Epithelial cell of proximal tubule (primary cell): Measurements from ENCODE around the gene PCNX2. TPM values are rescaled to one million over a fixed set of nuclear protein-coding genes. Genes with fewer than 3 reads are reported as not detected.

Experiments
- DNase-seq: peaks from one replicate; pipeline ENCODE4 v3.0.0-alpha.2; 2011; ENCODE audit warnings: low read depth
- H3K4me3 ChIP-seq: 2 replicates; pipeline ENCODE4 v1.5.1; 2011; ENCODE audit warnings: low read depth, mild to moderate bottlenecking, low read length
- CTCF ChIP-seq: conservative IDR thresholded peaks from 2 replicates; pipeline ENCODE4 v1.5.1; 2012; ENCODE audit warnings: low read depth, mild to moderate bottlenecking, low read length
- total RNA-seq: library from RNA; depleted of rRNA; stranded (reverse); fragments of >200 nt; gene quantifications from 2 replicates; pipeline ENCODE4 v1.2.3, GENCODE V29; 2015

The PCNX2 gene
- total RNA-seq, 1 donor from 2014 or later = 11.4 TPM

- no peak for DNase-seq
- no peak overlapping the region for H3K4me3 ChIP-seq
- TF ChIP-seq CTCF = no peak
Measured at GRCh38 chr1:233315718-233316301, 20.3 kb upstream of the PCNX2 start.

GRCh38 chr1:233313434-233314155, 18.1 kb upstream of the PCNX2 start:
- TF ChIP-seq CTCF = no peak
- no peak for DNase-seq
- H3K4me3 ChIP-seq = no peak overlapping the region

GRCh38 chr1:233304489-233305102, 9.1 kb upstream of the PCNX2 start:
- no peak for DNase-seq
- peak; percentile 77 for TF ChIP-seq CTCF

GRCh38 chr1:233300326-233300725, 4.8 kb upstream of the PCNX2 start:
- no peak for TF ChIP-seq CTCF
- no peak for DNase-seq
- no peak overlapping the region for H3K4me3 ChIP-seq

More at GRCh38 chr1:233304489-233305102, 9.1 kb upstream of the PCNX2 start:
- no peak overlapping the region for H3K4me3 ChIP-seq

GRCh38 chr1:233299450-233299849, 3.9 kb upstream of the PCNX2 start:
- H3K4me3 ChIP-seq = no peak overlapping the region
- no peak for DNase-seq
- TF ChIP-seq CTCF = no peak

GRCh38 chr1:233295975-233296322, 424 bp upstream of the PCNX2 start:
- no peak for DNase-seq
- H3K4me3 ChIP-seq = peak overlapping the region; percentile 85
- TF ChIP-seq CTCF = no peak
